Neural cell (in vitro differentiated cells): ENCODE data around the gene TACC2. TPM values are rescaled to one million over a fixed set of nuclear protein-coding genes. Genes with fewer than 3 reads are reported as not detected.

Source experiments
- H2AFZ ChIP-seq: fragments of 200-600, 300-800 bp; sonication (generic), shearing (Covaris generic); 2 replicates; pipeline ENCODE4 v1.6.0; 2014; ENCODE audit warnings: low read depth, mild to moderate bottlenecking, antibody characterized with exemption, low read length, moderate library complexity
- H3F3A ChIP-seq: fragments of 200-600 bp; shearing (Covaris generic); 2 replicates; pipeline ENCODE4 v1.6.1; 2016; ENCODE audit warnings: mild to moderate bottlenecking, moderate library complexity, mixed read lengths, antibody characterized with exemption, low read length; ENCODE audit not compliant: insufficient read depth, poor library complexity, severe bottlenecking
- H3K27ac ChIP-seq: fragments of 200-600, 300-800 bp; sonication (generic), shearing (Covaris generic); 2 replicates; pipeline ENCODE4 v1.5.1; 2014; ENCODE audit warnings: mild to moderate bottlenecking, low read length, moderate library complexity
- H3K27me3 ChIP-seq: fragments of 300-800, 200-600 bp; sonication (generic), shearing (Covaris generic); 2 replicates; pipeline ENCODE4 v1.6.0; 2014; ENCODE audit warnings: mild to moderate bottlenecking, low read depth, low read length, moderate library complexity; ENCODE audit not compliant: insufficient read depth
- H3K36me3 ChIP-seq: fragments of 300-800, 200-600 bp; sonication (generic), shearing (Covaris generic); 2 replicates; pipeline ENCODE4 v1.5.1; 2014; ENCODE audit warnings: mild to moderate bottlenecking, antibody characterized with exemption, low read length, moderate library complexity; ENCODE audit not compliant: insufficient read depth
- H3K4me2 ChIP-seq: fragments of 300-800, 200-600 bp; sonication (generic), shearing (Covaris generic); 2 replicates; pipeline ENCODE4 v1.6.0; 2014; ENCODE audit warnings: mild to moderate bottlenecking, low read length
- H3K4me3 ChIP-seq: fragments of 300-800, 200-600 bp; sonication (generic), shearing (Covaris generic); 2 replicates; pipeline ENCODE4 v1.5.1; 2014; ENCODE audit warnings: mild to moderate bottlenecking, low read length, moderate library complexity
- H3K79me2 ChIP-seq: fragments of 200-600 bp; shearing (Covaris generic); replicated peaks from 2 replicates; pipeline ENCODE4 v1.6.0; 2014; ENCODE audit warnings: mild to moderate bottlenecking, low read length, moderate library complexity; ENCODE audit not compliant: insufficient read depth
- H3K9ac ChIP-seq: fragments of 300-800, 200-600 bp; sonication (generic), shearing (Covaris generic); 2 replicates; pipeline ENCODE4 v1.6.1; 2016; ENCODE audit warnings: mild to moderate bottlenecking, low read length, mixed read lengths
- H3K9me2 ChIP-seq: fragments of 200-600 bp; shearing (Covaris generic); 2 replicates; pipeline ENCODE4 v1.6.1; 2016; ENCODE audit warnings: mild to moderate bottlenecking, low read length, mixed read lengths; ENCODE audit not compliant: insufficient read depth
- H3K9me3 ChIP-seq: fragments of 200-600, 300-800 bp; sonication (generic), shearing (Covaris generic); 2 replicates; pipeline ENCODE4 v1.6.1; 2016; ENCODE audit warnings: mild to moderate bottlenecking, mixed run types, low read length, moderate library complexity, mixed read lengths
- H4K20me1 ChIP-seq: fragments of 200-600 bp; shearing (Covaris generic); 2 replicates; pipeline ENCODE4 v1.6.1; 2016; ENCODE audit warnings: mild to moderate bottlenecking, mixed run types; ENCODE audit not compliant: insufficient read depth
- CTCF ChIP-seq: fragments of 450-650 bp; IDR thresholded peaks from 2 replicates; pipeline ENCODE4 v1.5.1; 2014; ENCODE audit warnings: antibody characterized with exemption, mild to moderate bottlenecking, moderate library complexity; ENCODE audit not compliant: poor library complexity, severe bottlenecking
- EP300 ChIP-seq: fragments of 450-650 bp; conservative IDR thresholded peaks from 2 replicates; pipeline ENCODE4 v1.6.1; 2014; ENCODE audit warnings: antibody characterized with exemption, mild to moderate bottlenecking, moderate library complexity; ENCODE audit not compliant: poor library complexity, severe bottlenecking
- EZH2 ChIP-seq: fragments of 200-600, 300-800 bp; shearing (Covaris generic), sonication (generic); IDR thresholded peaks from 2 replicates; pipeline ENCODE4 v1.6.1; 2014; ENCODE audit warnings: antibody characterized with exemption, low read length, borderline replicate concordance, mild to moderate bottlenecking; ENCODE audit not compliant: insufficient read depth, poor library complexity, severe bottlenecking
- MXI1 ChIP-seq: fragments of 450-650 bp; conservative IDR thresholded peaks from 2 replicates; pipeline ENCODE4 v1.6.1; 2014; ENCODE audit warnings: antibody characterized with exemption, mild to moderate bottlenecking; ENCODE audit not compliant: poor library complexity, severe bottlenecking
- POLR2AphosphoS5 ChIP-seq: IDR thresholded peaks from 2 replicates; pipeline ENCODE4 v1.6.1; 2012
- RAD21 ChIP-seq: fragments of 450-650 bp; conservative IDR thresholded peaks from 2 replicates; pipeline ENCODE4 v1.6.1; 2014; ENCODE audit warnings: antibody characterized with exemption, mild to moderate bottlenecking, moderate library complexity
- REST ChIP-seq: IDR thresholded peaks from 2 replicates; pipeline ENCODE4 v1.6.1; 2012; ENCODE audit warnings: borderline replicate concordance
- SMC3 ChIP-seq: fragments of 450-650 bp; conservative IDR thresholded peaks from 2 replicates; pipeline ENCODE4 v1.6.1; 2014; ENCODE audit warnings: antibody characterized with exemption, mild to moderate bottlenecking, moderate library complexity; ENCODE audit not compliant: poor library complexity
- TAF1 ChIP-seq: IDR thresholded peaks from 2 replicates; pipeline ENCODE4 v1.6.1; 2012; ENCODE audit warnings: low read depth
- polyA plus RNA-seq: library from polyadenylated mRNA; depleted of rRNA; stranded (reverse); fragments of >200 nt; gene quantifications from 2 replicates; pipeline ENCODE4 v1.2.3, GENCODE V29; 2014

TACC2 gene
- polyA plus RNA-seq, 1 donor from 2014 or later, result 17.6 TPM

GRCh38 chr10:122263971-122264370, 275.0 kb downstream of the TACC2 start:
- Histone ChIP-seq H3K9ac (no peak overlapping the region), H3F3A (no peaks in the 10 kb centered on the region), H3K27ac (no peak overlapping the region), H3K9me2 (no peaks in the 10 kb centered on the region), H2AFZ (no peak overlapping the region), H3K36me3 (no peaks in the 10 kb centered on the region), H3K4me2 (no peak overlapping the region), H3K4me3 (no peak overlapping the region), H3K79me2 (no peaks in the 10 kb centered on the region), H3K9me3 (peaks cover 7% of the 10 kb centered on the region), H3K27me3 (no peaks in the 10 kb centered on the region), H4K20me1 (no peaks in the 10 kb centered on the region)
- TF ChIP-seq CTCF, result no peak
- no peak for TF ChIP-seq REST
- TF ChIP-seq POLR2AphosphoS5, result no peak
- no peak for TF ChIP-seq EP300
- TF ChIP-seq SMC3, result no peak
- TF ChIP-seq TAF1, result no peak
- TF ChIP-seq EZH2, result no peak
- TF ChIP-seq MXI1, result no peak
- TF ChIP-seq RAD21, result no peak

GRCh38 chr10:122264436-122264835, 275.5 kb downstream of the TACC2 start:
- Histone ChIP-seq H3K9ac (no peak overlapping the region), H3K4me3 (no peak overlapping the region), H3K9me3 (peaks cover 7% of the 10 kb centered on the region), H3K79me2 (no peaks in the 10 kb centered on the region), H3K36me3 (no peaks in the 10 kb centered on the region), H3K9me2 (no peaks in the 10 kb centered on the region), H4K20me1 (no peaks in the 10 kb centered on the region), H3K4me2 (no peak overlapping the region), H2AFZ (no peak overlapping the region), H3K27ac (no peak overlapping the region), H3F3A (no peaks in the 10 kb centered on the region), H3K27me3 (no peaks in the 10 kb centered on the region)
- TF ChIP-seq REST (no peak), POLR2AphosphoS5 (no peak), CTCF (no peak), MXI1 (no peak), EZH2 (no peak), TAF1 (no peak), EP300 (no peak), SMC3 (no peak), RAD21 (no peak)
